ENCODE data around the gene CDKN2B-AS1.

DNA sequence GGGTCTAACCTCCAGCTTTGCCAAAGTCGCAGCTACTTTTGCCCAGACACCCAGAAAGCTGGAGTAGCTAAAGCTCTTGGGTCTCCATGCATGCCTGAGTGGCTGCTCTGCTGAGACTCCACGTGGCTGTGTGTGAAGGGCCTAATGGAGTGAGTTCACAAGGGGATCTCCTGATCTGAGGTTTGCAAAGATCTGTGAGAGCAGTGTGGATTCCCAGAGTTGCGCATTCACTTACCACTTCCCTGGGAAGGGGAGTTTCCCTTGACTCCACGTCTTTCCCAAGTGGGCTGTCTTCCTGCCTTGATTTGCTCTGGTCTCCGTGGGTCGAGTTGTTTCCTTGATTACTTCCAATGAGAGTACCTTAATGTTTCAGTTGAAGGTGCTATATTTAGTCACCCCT, 32.1 kb downstream of the CDKN2B-AS1 start:
- TF ChIP-seq POLR2A (IDR thresholded peaks at IDR 0.05; ENCODE audit: low read depth, low read length) = no peak
- TF ChIP-seq PAX5 (IDR thresholded peaks at IDR 0.05; ENCODE audit: insufficient read depth, low read length, severe bottlenecking) = no peak
- TF ChIP-seq POLR2AphosphoS5 (IDR thresholded peaks at IDR 0.05; ENCODE audit: low read depth, low read length) = no peak
- no peak for TF ChIP-seq TAF1 (IDR thresholded peaks at IDR 0.05; ENCODE audit: low read depth, low read length)
- TF ChIP-seq SPI1 (IDR thresholded peaks at IDR 0.05; ENCODE audit: low read depth, low read length) = no peak
- no peak for TF ChIP-seq POU2F2 (IDR thresholded peaks at IDR 0.05; ENCODE audit: low read depth, low read length)

All from GM12891 (cell line).